GM21447 (cell line): ENCODE data around the gene RASAL3.
"Not testable (repeated sequence)": the region's sequence is repeated elsewhere in the genome, so short reads cannot be mapped to it uniquely, and the experiment has no call there.

Experiments used
- ATAC-seq: cut with Tn5 transposase; IDR thresholded peaks from one replicate; pipeline ENCODE4 v1.9.1; 2021; ENCODE audit not compliant: unreplicated experiment

The RASAL3 gene

GRCh38 chr19:15421136-15421695 lies 43.1 kb downstream of the RASAL3 start:
- ATAC-seq, result no peak

- no peak for ATAC-seq
Measured at GRCh38 chr19:15419413-15420025, 44.8 kb downstream of the RASAL3 start.

GRCh38 chr19:15418579-15419412 lies 45.5 kb downstream of the RASAL3 start, which contains the start of gene AKAP8L:
Gene AKAP8L, minus strand, starts transcription at chr19:15418988. Its CDS starts 65 bp downstream, at chr19:15418923.
- peak; percentile 93 for ATAC-seq

GRCh38 chr19:15418231-15418578 lies 46.1 kb downstream of the RASAL3 start:
- no peak for ATAC-seq

- ATAC-seq, result no peak
Measured at GRCh38 chr19:15417699-15418098, 46.6 kb downstream of the RASAL3 start.

GRCh38 chr19:15412832-15413231 lies 51.5 kb downstream of the RASAL3 start:
- no peak for ATAC-seq

GRCh38 chr19:15411351-15411750 lies 53.0 kb downstream of the RASAL3 start:
- not testable (repeated sequence) for ATAC-seq

- ATAC-seq, result no peak
Measured at GRCh38 chr19:15404780-15405211, 59.5 kb downstream of the RASAL3 start.

- ATAC-seq, result no peak
Measured at GRCh38 chr19:15404097-15404779, 60.1 kb downstream of the RASAL3 start.

- no peak for ATAC-seq
Measured at GRCh38 chr19:15403151-15403531, 61.2 kb downstream of the RASAL3 start.

GRCh38 chr19:15402411-15403150 lies 61.8 kb downstream of the RASAL3 start:
- no peak for ATAC-seq
